ENCODE measurements around the gene DACT2.
"Not testable (repeated sequence)": the region's sequence is repeated elsewhere in the genome, so short reads cannot be mapped to it uniquely, and the experiment has no call there.

The DACT2 gene

GRCh38 chr6:168283686-168284025 is 35.9 kb downstream of the DACT2 start:
- no peak for DNase-seq (ENCODE audit: low read depth in 2 of 3, low spot score in 1 of 3)

GRCh38 chr6:168282985-168283685 is 36.4 kb downstream of the DACT2 start:
- no peak for DNase-seq (ENCODE audit: low read depth in 2 of 3, low spot score in 1 of 3)

GRCh38 chr6:168281826-168282225 is 37.8 kb downstream of the DACT2 start:
- DNase-seq (ENCODE audit: low read depth in 2 of 3, low spot score in 1 of 3) = no peak

- DNase-seq (ENCODE audit: low read depth in 2 of 3, low spot score in 1 of 3) = not testable (repeated sequence)
Observed at GRCh38 chr6:168281314-168281713, 38.3 kb downstream of the DACT2 start.

- DNase-seq (ENCODE audit: low read depth in 2 of 3, low spot score in 1 of 3) = no peak
Observed at GRCh38 chr6:168280899-168281245, 38.7 kb downstream of the DACT2 start.

GRCh38 chr6:168280020-168280898 is 39.3 kb downstream of the DACT2 start:
- DNase-seq (ENCODE audit: low read depth in 2 of 3, low spot score in 1 of 3) = no peak

GRCh38 chr6:168279403-168279935 is 40.1 kb downstream of the DACT2 start:
- DNase-seq (ENCODE audit: low read depth in 2 of 3, low spot score in 1 of 3) = no peak

GRCh38 chr6:168278904-168279303 is 40.7 kb downstream of the DACT2 start:
- DNase-seq (ENCODE audit: low read depth in 2 of 3, low spot score in 1 of 3) = no peak

- DNase-seq (ENCODE audit: low read depth in 2 of 3, low spot score in 1 of 3) = no peak
Observed at GRCh38 chr6:168277274-168277669, 42.3 kb downstream of the DACT2 start.

GRCh38 chr6:168276576-168277273 is 42.9 kb downstream of the DACT2 start:
- no peak for DNase-seq (ENCODE audit: low read depth in 2 of 3, low spot score in 1 of 3)

GRCh38 chr6:168275168-168275567 is 44.4 kb downstream of the DACT2 start:
- DNase-seq (ENCODE audit: low read depth in 2 of 3, low spot score in 1 of 3) = no peak

- DNase-seq (ENCODE audit: low read depth in 2 of 3, low spot score in 1 of 3) = no peak
Observed at GRCh38 chr6:168274037-168274952, 45.3 kb downstream of the DACT2 start.

GRCh38 chr6:168273441-168274036 is 46.0 kb downstream of the DACT2 start:
- no peak for DNase-seq (ENCODE audit: low read depth in 2 of 3, low spot score in 1 of 3)

- DNase-seq (ENCODE audit: low read depth in 2 of 3, low spot score in 1 of 3) = no peak
Observed at GRCh38 chr6:168272415-168273325, 46.9 kb downstream of the DACT2 start.

- no peak for DNase-seq (ENCODE audit: low read depth in 2 of 3, low spot score in 1 of 3)
Observed at GRCh38 chr6:168270274-168271172, 49.1 kb downstream of the DACT2 start.

GRCh38 chr6:168269455-168270243 is 49.9 kb downstream of the DACT2 start:
- no peak for DNase-seq (ENCODE audit: low read depth in 2 of 3, low spot score in 1 of 3)

- DNase-seq (ENCODE audit: low read depth in 2 of 3, low spot score in 1 of 3) = no peak
Observed at GRCh38 chr6:168268755-168269154, 50.8 kb downstream of the DACT2 start.

Measured in stimulated activated CD4-positive, alpha-beta T cell treated with anti-CD3 and anti-CD28 coated beads, Interleukin-12 subunit alpha, Interleukin-12 subunit beta, amount 100 ng/mL, for 48 hours (primary cell).